ENCODE data around the gene EIF4A3.

DNA sequence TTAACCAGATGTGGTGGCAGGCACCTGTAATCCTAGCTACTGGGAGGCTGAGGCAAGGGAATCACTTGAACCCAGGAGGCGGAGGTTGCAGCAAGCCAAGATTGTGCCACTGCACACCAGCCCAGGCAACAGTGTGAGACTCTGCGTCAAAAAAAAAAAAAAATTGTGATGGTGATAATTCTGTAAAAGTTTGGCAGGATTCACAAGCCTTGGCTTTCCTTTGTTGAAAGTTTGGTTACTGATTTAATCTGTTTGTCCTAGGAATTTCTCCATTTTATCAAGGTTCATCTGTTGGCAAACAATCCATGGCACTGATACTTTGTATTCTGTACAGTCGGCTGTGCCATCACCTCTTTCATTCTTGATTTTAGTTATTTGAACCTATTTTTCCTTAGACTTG lies 15.9 kb downstream of the EIF4A3 start:
- TF ChIP-seq KDM5A (IDR thresholded peaks at IDR 0.05) (no peak), SMC3 (IDR thresholded peaks at IDR 0.05) (no peak), MAZ (IDR thresholded peaks at IDR 0.05; ENCODE audit: borderline replicate concordance, low read depth, low read length) (no peak), POLR2A (IDR thresholded peaks at IDR 0.05; ENCODE audit: low read length) (no peak), CTCF (IDR thresholded peaks at IDR 0.05) (no peak), RAD21 (conservative IDR thresholded peaks at IDR 0.05 in 1 of 2, IDR thresholded peaks at IDR 0.05 in 1 of 2) (no peak), TP53 (CRISPR knock-in tag; IDR thresholded peaks at IDR 0.05) (no peak), MAX (IDR thresholded peaks at IDR 0.05) (no peak), EP300 (IDR thresholded peaks at IDR 0.05) (no peak)
